H1 (cell line): ENCODE data around the gene TSPAN32. TPM values are rescaled to one million over a fixed set of nuclear protein-coding genes. Genes with fewer than 3 reads are reported as not detected.

ENCODE experiments used
- CTCF ChIP-seq, 3 experiments: IDR thresholded peaks; 1 replicate in 2 of 3; 2 replicates in 1 of 3; pipeline versions ENCODE4 v1.5.1 to v1.6.1; 2011; ENCODE audit warnings: low read length in 3 of 3, mild to moderate bottlenecking in 3 of 3, inconsistent platforms in 2 of 3, low read depth in 1 of 3, moderate library complexity in 1 of 3; ENCODE audit not compliant: insufficient read depth in 1 of 3; ENCODE audit errors: control extremely low read depth in 1 of 3
- EZH2 ChIP-seq: fragments of 200-600 bp; sonication (generic); IDR thresholded peaks from 2 replicates; pipeline ENCODE4 v1.7.1; 2012; ENCODE audit warnings: low read depth, mild to moderate bottlenecking, moderate library complexity, low read length, inconsistent platforms; ENCODE audit not compliant: severe bottlenecking
- polyA plus RNA-seq, 7 experiments: library from polyadenylated mRNA; depleted of rRNA in 3 of 7; stranded (reverse) in 5 of 7; unstranded in 2 of 7; fragments of >200 nt in 5 of 7; fragments of 200-250 nt in 2 of 7; gene quantifications; 1 replicate in 5 of 7; 2 replicates in 1 of 7; 4 replicates in 1 of 7; pipeline versions ENCODE4 v1.2.1 to v1.2.3, GENCODE V29; 2011 to 2013; ENCODE audit warnings: missing spikeins in 2 of 7, mixed read lengths in 2 of 7
- total RNA-seq: library from RNA; stranded (reverse); fragmentation: NEBNext Ultra II Directional; extraction: Animal tissue kit (Norgen Biotek cat#: 25700); gene quantifications from 2 replicates; pipeline ENCODE4 v1.2.1, GENCODE V29; 2021

The TSPAN32 gene
- total and polyA plus RNA-seq, 2 of the 8 experiments (the other 6 are each of a cell fraction or from before 2014, with no cell fraction given): not detected

- TF ChIP-seq CTCF (IDR thresholded peaks at IDR 0.05; ENCODE audit: control extremely low read depth in 1 of 3, insufficient read depth in 1 of 3, low read depth in 1 of 3, low read length in 3 of 3) (peak; percentile 77 to 87 (median 80)), EZH2 (no peak)
These were observed 2.7 kb upstream of the TSPAN32 start (continued) for GRCh38 chr11:2298795-2299761.
